Measurements from ENCODE around the gene TLE2.

TLE2 gene

DNA sequence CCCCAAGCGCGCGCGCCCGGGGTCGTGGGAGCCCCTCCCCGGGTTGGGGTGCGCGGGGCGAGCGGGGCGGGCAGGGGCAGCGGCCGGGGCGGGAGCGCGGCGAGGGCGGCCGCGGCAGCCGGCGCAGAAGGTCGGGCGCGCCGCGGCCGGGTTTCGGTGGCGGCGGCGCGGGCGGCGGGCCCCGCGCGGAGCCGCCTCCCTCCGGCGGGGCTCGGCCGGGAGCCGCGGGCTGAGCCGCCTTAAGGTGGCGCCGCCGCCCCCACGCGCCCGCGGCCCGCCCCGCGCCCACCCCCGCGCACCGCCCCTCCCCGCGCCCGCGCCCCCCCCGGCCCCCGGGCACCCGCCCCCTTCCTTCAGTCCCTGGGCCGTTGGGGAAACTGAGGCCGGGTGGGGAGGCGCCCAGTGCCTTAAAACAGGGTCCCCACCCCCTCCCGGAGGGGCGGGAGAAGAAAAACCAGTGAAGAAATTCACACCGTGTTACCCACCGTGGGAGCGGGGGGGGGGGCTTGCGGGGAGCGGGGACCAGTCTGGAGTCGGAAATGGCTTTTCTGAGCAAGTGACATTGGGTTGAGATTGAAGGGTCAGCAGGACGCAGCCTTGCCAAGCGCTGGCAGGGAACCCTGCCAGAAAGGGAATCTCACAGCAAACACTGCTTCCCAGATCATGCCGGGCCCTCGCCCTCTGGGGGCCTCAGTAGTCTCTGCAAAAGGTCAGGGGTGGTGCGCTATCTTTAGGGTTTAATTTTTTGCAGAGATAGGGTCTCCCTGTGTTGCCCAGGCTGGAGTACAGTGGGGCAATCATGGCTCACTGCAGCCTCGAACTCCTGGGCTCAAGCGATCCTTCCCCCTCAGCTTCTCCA, at the start of gene TLE2:
Gene TLE2, minus strand, starts transcription at position 216 of the 859 bp plus-strand sequence. CDS start 376 bp downstream, outside the sequence.
- peak within 1 kb of the TSS; percentile 38 for H3K4me3 ChIP-seq (ENCODE audit: low read depth, low read length)
- no peak for DNase-seq (ENCODE audit: low read depth)

DNA sequence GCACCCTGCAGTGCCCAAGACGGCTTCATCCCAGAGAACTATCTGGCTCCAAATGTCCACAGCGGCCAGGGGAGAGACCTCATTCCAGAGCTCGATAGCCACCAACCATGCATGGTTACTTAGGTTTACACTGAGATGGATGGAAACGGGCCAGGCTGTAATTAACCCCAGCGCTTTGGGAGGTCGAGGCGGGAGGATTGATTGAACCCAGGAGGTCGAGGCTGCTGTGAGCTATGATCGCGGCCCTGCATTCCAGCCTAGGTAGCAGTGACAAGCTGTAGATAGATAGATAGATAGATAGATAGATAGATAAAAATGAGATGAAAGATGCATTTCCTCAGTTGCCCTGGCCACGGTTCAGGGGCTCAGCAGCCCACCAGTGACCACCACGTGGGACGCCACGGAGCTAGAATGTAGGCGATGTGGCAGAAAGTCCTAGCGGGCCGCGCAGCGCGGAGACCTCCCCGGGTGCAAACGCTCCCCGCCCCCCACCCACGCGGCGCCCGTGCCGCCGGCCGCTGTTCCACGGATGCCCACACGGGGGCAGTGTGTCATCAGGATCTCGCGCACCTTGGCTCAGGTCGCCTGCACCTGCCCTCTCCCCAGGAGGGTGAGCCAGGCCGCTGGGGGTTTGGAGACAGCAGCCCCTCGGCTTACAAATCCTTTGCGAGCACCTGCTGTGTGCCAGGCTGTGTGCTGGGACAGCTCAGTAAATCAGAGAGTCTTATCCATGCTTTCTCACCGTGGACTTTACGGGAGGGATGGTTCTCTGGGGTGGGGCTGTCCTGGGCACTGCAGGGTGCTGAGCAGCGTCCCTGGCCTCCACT, 46.7 kb upstream of the TLE2 start:
- H3K4me3 ChIP-seq (ENCODE audit: low read depth, low read length): no peak overlapping the region
- DNase-seq (ENCODE audit: low read depth): no peak

DNA sequence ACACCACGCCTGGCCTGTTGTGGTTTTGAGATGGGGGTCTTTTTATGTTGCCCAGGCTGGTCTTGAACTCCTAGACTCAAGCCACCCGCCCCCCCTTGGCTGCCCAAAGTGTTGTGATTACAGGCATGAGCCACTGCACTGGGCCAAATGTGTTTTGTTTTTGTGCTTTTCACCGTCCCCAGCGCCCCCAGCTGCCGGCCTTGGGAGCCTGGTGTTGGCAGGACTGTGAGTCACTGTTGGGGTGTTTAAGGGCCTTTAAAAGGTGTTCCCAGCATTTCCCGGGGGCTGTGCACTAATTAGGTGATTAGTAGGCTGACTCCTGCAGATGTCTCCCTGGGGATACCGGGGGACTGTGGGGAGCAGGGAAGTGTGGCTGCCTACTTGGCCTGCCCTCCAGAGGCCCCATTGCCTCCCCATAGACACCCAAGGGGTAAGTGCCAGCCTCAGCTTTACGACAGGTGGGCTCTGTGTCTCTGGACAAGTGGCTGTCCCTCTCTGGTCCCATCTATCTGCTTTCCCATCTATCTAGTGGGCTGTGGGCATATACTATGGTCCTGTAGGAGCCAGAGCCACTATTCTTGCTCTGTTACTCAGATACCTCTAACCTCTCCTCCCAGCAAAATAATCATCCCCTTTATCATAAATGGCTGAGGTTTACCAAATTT, 45.0 kb upstream of the TLE2 start:
- H3K4me3 ChIP-seq (ENCODE audit: low read depth, low read length): no peak overlapping the region
- no peak for DNase-seq (ENCODE audit: low read depth)

GRCh38 chr19:3073159-3073563, 44.1 kb upstream of the TLE2 start:
- no peak for DNase-seq (ENCODE audit: low read depth)
- no peak overlapping the region for H3K4me3 ChIP-seq (ENCODE audit: low read depth, low read length)

DNA sequence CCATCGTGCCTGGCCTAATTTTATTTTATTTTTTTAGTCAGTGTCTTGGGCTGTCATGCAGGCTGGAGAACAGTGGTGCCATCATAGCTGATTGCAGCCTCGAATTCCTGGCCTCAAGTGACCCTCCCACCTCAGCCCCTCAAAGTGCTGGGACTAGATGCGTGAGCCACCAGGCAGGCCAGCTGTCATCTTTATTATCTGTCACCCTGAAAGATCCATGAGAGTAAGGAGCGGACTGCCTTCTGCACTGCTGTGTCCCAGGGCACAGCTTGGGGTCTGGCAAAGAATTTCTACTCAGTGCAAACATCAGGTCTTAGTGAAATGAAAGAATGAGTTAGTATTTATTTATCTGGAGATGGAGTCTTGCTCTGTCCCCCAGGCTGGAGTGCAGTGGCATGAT, 42.7 kb upstream of the TLE2 start:
- no peak for DNase-seq (ENCODE audit: low read depth)
- H3K4me3 ChIP-seq (ENCODE audit: low read depth, low read length): no peak overlapping the region

DNA sequence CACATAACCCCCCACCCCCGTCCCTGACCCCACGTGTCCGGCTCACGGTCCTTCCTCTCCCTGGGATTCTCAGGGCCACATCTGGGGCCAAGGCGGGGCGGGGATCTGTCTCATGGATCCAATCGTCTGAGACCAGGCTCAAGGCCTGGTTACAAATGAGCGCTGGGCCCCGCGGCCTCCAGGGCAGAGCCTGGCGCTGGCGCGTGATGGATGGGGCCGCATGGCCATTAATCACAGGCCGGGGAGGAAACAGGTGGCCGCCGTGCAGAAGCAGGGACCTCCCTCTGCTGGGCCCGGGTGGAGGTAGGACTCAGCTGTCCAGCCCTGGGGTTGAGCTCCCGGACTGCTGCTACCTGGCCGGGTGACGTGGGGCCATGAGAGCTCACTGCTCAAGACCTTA, 39.0 kb upstream of the TLE2 start:
- no peak overlapping the region for H3K4me3 ChIP-seq (ENCODE audit: low read depth, low read length)
- no peak for DNase-seq (ENCODE audit: low read depth)

DNA sequence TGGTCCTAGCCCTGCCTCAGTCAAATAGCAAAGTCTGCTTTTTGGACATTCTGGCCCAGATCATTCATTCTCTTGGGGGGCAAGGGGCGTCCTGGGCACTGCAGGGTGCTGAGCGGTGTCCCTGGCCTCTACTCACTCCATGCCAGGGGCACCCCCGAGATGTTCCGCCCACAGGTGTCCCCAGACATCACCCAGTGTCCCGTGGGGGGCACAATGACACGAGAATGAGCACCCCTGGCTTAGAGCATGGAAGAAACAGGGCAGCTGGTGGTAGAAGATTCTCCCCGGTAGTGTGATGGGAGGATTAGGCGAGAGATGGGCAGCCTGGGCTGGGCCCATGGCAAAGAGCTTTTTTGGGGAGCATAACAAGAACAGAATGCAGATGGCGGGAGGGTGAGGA, 38.5 kb upstream of the TLE2 start:
- no peak for DNase-seq (ENCODE audit: low read depth)
- no peak overlapping the region for H3K4me3 ChIP-seq (ENCODE audit: low read depth, low read length)

DNA sequence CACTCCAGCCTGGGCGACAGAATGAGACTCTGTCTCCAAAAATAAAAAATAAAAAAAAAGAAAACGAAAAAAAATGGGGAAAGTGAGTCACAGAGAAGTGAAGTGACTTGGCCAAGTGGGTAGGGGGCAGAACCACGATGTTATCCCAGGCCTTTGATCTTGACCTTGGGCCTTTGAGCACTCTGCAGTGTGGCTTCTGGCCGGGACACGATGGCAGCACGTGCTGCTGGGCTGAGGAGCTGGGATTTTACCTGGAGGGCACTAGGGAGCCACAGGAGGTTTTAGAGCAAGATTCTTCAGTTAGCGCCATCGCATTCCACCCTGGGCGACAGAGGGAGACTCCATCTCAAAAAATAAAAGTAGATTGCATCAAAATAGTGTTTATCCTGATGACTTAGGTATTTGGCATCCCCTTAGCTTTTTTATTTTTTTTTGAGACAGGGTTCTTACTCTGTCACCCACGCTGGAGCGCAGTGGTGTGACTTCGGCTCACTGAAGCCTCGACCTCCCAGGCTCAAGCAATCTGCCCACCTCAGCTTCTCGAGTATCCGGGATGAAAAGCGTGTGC, 37.5 kb upstream of the TLE2 start:
- no peak for DNase-seq (ENCODE audit: low read depth)
- H3K4me3 ChIP-seq (ENCODE audit: low read depth, low read length): no peak overlapping the region

- no peak overlapping the region for H3K4me3 ChIP-seq (ENCODE audit: low read depth, low read length)
- no peak for DNase-seq (ENCODE audit: low read depth)
Measured at GRCh38 chr19:3065675-3066357, 36.7 kb upstream of the TLE2 start.

GRCh38 chr19:3064011-3064330, 34.9 kb upstream of the TLE2 start:
- no peak overlapping the region for H3K4me3 ChIP-seq (ENCODE audit: low read depth, low read length)
- no peak for DNase-seq (ENCODE audit: low read depth)

- H3K4me3 ChIP-seq (ENCODE audit: low read depth, low read length): peak within 1 kb of the TSS; percentile 88
- no peak for DNase-seq (ENCODE audit: low read depth)
Measured at GRCh38 chr19:3062165-3063105, 33.4 kb upstream of the TLE2 start, which contains the start of gene TLE5. Gene TLE5 (minus strand): TSS chr19:3062495. CDS start chr19:3062200, 295 bp downstream.

DNA sequence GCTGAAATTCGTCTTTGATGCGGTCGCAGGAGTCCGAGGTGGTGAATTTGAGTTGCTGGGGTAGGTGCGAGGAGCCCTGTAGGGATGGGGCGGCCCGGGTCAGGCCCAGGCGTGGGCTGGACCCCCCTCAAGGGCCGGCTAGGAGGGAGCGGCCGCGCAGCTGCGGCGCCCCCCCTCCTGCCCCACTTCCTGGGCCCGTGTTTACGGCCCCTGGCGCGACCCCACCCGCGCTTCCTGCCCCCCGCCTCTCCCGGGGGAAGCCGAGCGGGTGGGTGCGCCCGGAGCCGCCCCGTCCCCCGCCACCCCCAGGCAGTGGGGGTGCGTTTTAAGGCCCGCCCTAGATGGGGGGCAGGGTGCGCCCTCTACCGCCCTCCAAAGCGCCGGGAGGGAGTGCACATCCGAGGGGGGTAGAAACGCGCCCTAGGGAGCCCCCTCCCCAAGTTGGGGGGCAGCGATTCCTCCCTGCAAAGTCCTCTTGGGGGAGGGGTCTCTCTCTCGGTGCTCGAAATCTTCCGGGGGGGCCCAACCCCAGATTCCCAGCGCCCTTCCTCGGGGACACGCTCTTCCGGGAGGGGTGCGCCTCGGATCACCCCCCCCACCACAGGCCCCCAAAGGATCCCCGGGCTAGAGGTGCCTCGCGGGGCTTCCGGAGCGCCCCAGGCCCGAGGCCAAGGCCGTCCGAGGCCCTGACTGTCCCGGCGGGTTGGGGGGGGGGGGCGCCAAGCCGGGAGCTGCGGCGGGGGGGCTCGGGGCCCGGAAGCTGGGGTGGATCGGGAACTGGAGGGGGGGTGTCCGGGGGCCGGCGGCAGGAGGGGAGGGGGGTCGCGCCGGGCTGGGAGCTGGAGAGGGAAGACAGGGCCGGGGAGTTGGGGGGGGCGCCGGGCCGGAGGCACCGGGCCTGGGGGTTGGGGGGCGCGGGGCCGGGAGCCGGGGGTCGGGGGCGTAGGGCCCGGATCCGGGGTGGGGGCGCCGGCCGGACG, 32.4 kb upstream of the TLE2 start:
- peak overlapping the region; percentile 88 for H3K4me3 ChIP-seq (ENCODE audit: low read depth, low read length)
- DNase-seq (ENCODE audit: low read depth): no peak

- no peak for DNase-seq (ENCODE audit: low read depth)
- peak overlapping the region; percentile 88 for H3K4me3 ChIP-seq (ENCODE audit: low read depth, low read length)
Measured at GRCh38 chr19:3060857-3061181, 31.7 kb upstream of the TLE2 start.

DNA sequence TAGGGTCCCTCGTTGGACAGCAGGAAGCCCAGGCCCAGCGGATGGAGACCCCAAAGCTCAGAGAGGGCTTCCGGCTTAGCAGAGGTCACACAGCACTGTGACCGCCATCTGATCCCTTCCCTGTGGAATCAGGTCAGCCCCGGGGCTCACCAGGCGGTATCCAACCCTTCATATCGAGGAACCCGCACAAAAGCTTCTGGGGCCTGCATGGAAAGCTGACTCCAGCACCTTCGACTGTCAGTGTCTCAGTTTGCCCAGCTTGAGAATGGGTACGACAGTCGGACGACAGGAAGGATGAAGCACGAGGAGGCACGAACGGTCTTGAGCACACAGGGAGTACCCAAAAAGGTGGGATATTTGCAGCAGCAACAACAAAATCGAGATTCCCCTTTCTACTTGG, 30.6 kb upstream of the TLE2 start:
- H3K4me3 ChIP-seq (ENCODE audit: low read depth, low read length): no peak overlapping the region
- no peak for DNase-seq (ENCODE audit: low read depth)

DNA sequence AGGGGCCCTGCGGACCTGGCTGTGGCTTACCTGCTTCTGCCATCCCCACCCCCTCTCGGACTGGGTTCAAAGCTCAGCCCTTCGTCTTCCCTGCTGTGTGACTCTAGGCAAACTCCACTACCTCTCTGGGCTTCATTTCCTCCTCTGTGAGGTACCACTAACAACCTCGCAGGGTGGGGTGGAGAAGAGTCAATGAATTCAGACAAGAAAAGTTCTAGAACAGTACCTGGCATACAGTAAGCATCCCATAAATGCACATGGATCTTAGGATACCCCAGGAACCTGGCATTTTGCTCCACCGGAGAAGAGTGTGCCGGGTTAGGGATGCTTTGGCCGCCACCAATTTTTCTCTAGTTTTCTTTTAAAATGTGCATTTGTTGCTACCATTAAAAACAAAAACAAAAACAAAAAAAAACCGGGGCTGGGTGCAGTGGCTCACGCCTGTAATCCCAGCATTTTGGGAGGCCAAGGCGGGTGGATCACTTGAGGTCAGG, 29.8 kb upstream of the TLE2 start:
- no peak for DNase-seq (ENCODE audit: low read depth)
- no peak overlapping the region for H3K4me3 ChIP-seq (ENCODE audit: low read depth, low read length)

GRCh38 chr19:3058009-3058820, 29.1 kb upstream of the TLE2 start:
- H3K4me3 ChIP-seq (ENCODE audit: low read depth, low read length): no peak overlapping the region

More at GRCh38 chr19:3058009-3058820, 29.1 kb upstream of the TLE2 start:
- no peak for DNase-seq (ENCODE audit: low read depth)
